ENCODE measurements around the gene SASH1.

The SASH1 gene

DNA sequence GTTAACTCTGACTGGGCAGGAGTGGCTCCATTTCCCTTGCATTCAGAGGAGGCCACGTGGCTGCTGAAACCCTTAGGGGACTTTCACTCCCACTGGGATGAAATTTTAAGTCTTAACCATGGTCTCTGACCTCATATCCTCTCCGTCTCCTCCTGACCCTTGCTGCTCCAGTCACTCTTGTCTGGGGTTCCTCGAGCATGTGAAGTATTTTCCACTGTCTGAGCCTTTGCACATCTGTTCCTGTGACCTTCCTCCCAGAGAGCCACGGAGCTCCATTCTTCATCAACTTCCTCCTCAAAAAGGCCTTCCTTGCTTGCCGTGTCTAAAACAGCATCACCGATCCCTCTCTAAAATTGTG lies 251.2 kb downstream of the SASH1 start:
- Histone ChIP-seq H3K4me1 (ENCODE audit: control insufficient read depth in 5 of 5, insufficient read depth in 5 of 5, low read length in 5 of 5) (peaks cover 7 to 18% (median 14%) of the 10 kb centered on the region in 5 donors), H3K27ac (ENCODE audit: low read depth, low read length) (peak overlapping the region; percentile 38), H3K9ac (ENCODE audit: low read length in 5 of 5) (no peak overlapping the region), H3K9me3 (ENCODE audit: control insufficient read depth in 5 of 5, low read length in 5 of 5) (peaks cover 0 to 2% (median 0%) of the 10 kb centered on the region in 5 donors), H3K4me3 (ENCODE audit: low read depth in 1 of 5, low read length in 5 of 5) (no peak overlapping the region), H3K27me3 (ENCODE audit: control insufficient read depth in 5 of 5, insufficient read depth in 4 of 5, low read length in 5 of 5) (peaks cover 0 to 11% (median 0%) of the 10 kb centered on the region in 5 donors), H3K36me3 (ENCODE audit: control insufficient read depth in 5 of 5, insufficient read depth in 5 of 5, low read length in 5 of 5) (no peaks in the 10 kb centered on the region)

DNA sequence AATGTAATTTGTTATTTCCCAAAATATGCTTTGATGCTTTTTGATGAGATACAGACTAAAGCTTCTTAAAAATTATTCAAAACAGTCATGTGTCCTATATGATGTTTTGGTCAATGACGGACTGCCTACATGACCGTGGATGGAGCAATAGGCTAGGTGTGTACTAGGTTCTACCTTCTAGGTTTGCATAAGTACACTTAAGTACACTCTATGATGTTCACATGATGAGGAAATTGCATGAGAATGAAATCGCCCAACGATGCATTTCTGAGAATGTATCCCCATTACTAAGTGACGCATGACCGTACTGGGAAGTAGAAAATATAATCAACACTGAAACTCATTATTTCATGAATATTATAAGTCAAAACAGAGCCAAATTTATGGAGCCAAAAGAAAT lies 252.9 kb downstream of the SASH1 start:
- H3K4me3 ChIP-seq (ENCODE audit: low read depth in 1 of 5, low read length in 5 of 5) = no peak overlapping the region
- H3K36me3 ChIP-seq (ENCODE audit: control insufficient read depth in 5 of 5, insufficient read depth in 5 of 5, low read length in 5 of 5) = no peaks in the 10 kb centered on the region
- H3K9ac ChIP-seq (ENCODE audit: low read length in 5 of 5) = no peak overlapping the region

DNA sequence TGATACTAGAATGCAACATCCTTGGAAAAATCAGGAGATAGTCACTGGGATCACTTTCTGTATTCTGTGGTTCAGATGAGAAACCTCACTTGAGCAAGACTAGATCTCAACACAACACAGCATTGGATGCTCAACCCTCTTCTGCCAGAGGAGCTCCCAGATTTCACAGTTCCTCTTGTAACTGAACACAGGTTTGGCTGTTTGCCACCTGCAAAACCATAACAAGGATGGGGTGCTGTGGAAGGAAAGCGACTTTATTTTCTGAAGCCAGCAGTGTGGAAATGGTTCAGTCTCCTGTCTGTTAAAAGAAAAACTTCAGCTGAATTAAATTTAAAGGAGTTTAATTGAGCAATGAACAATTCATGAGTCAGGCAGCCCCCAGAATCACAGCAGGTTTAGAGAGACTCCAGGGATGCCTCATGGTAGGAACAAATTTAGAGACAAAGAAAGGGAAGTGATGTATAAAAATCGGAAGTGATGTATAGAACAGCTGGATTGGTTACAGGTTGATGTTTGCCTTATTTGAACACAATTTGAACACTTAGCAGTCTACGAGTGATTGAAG lies 254.3 kb downstream of the SASH1 start:
- H3K27me3 ChIP-seq (ENCODE audit: control insufficient read depth in 5 of 5, insufficient read depth in 4 of 5, low read length in 5 of 5) = peaks cover 0 to 11% (median 0%) of the 10 kb centered on the region in 5 donors
- no peak overlapping the region for H3K4me3 ChIP-seq (ENCODE audit: low read depth in 1 of 5, low read length in 5 of 5)
- no peak overlapping the region for H3K9ac ChIP-seq (ENCODE audit: low read length in 5 of 5)
- H3K4me1 ChIP-seq (ENCODE audit: control insufficient read depth in 5 of 5, insufficient read depth in 5 of 5, low read length in 5 of 5) = peaks cover 7 to 18% (median 15%) of the 10 kb centered on the region in 5 donors
- H3K36me3 ChIP-seq (ENCODE audit: control insufficient read depth in 5 of 5, insufficient read depth in 5 of 5, low read length in 5 of 5) = no peaks in the 10 kb centered on the region
- H3K27ac ChIP-seq (ENCODE audit: low read depth, low read length) = no peak overlapping the region
- H3K9me3 ChIP-seq (ENCODE audit: control insufficient read depth in 5 of 5, low read length in 5 of 5) = no peaks in the 10 kb centered on the region

More for the DNA sequence above, 252.9 kb downstream of the SASH1 start:
- Histone ChIP-seq H3K9me3 (ENCODE audit: control insufficient read depth in 5 of 5, low read length in 5 of 5) (no peaks in the 10 kb centered on the region), H3K4me1 (ENCODE audit: control insufficient read depth in 5 of 5, insufficient read depth in 5 of 5, low read length in 5 of 5) (peaks cover 7 to 18% (median 15%) of the 10 kb centered on the region in 5 donors), H3K27ac (ENCODE audit: low read depth, low read length) (no peak overlapping the region), H3K27me3 (ENCODE audit: control insufficient read depth in 5 of 5, insufficient read depth in 4 of 5, low read length in 5 of 5) (peaks cover 0 to 11% (median 0%) of the 10 kb centered on the region in 5 donors)

DNA sequence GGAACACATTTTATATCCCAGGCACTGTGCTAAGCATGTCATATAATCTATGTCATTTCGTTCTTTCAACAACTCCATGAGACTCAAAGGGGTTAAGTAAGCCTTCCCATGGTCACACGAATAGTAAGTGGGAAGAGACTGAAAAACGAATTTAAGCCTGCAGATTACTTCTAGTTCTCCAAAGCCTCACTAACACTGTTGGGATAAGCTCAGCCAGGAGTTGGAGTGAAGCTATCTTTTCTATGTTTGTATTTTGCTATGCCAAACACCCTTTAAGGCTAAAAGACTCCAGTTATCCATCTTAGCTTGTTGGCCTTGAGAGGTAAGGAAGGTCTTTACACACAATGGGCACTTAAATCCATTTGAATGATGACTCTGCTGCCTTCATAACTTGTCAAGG lies 256.1 kb downstream of the SASH1 start:
- no peak overlapping the region for H3K9ac ChIP-seq (ENCODE audit: low read length in 5 of 5)
- no peak overlapping the region for H3K4me3 ChIP-seq (ENCODE audit: low read depth in 1 of 5, low read length in 5 of 5)
- peaks cover 0 to 11% (median 0%) of the 10 kb centered on the region in 5 donors for H3K27me3 ChIP-seq (ENCODE audit: control insufficient read depth in 5 of 5, insufficient read depth in 4 of 5, low read length in 5 of 5)
- H3K9me3 ChIP-seq (ENCODE audit: control insufficient read depth in 5 of 5, low read length in 5 of 5) = peaks cover 0 to 3% (median 0%) of the 10 kb centered on the region in 5 donors
- H3K36me3 ChIP-seq (ENCODE audit: control insufficient read depth in 5 of 5, insufficient read depth in 5 of 5, low read length in 5 of 5) = no peaks in the 10 kb centered on the region
- H3K4me1 ChIP-seq (ENCODE audit: control insufficient read depth in 5 of 5, insufficient read depth in 5 of 5, low read length in 5 of 5) = peaks cover 2 to 9% (median 7%) of the 10 kb centered on the region in 5 donors
- no peak overlapping the region for H3K27ac ChIP-seq (ENCODE audit: low read depth, low read length)

DNA sequence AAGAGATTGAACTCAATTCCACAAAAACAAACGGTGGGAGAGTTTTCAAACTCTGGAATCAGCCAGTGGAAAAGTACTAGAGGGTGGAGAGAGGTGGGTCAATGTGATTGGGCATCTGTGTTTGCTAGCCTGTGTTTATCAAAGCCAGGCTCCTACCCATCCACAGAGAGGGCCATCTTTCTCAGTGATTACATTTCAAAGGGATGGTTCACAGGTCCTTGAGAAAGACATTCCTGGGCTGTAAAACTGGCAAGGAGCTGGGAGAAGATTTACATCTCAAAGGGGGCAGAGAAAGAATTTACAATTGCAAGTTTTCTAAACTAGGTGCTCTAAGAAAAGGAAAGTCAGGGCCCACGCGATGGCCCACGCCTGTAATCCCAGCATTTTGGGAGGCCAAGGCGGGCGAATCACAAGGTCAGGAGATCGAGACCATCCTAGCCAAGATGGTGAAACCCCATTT lies 257.4 kb downstream of the SASH1 start:
- Histone ChIP-seq H3K27ac (ENCODE audit: low read depth, low read length) (no peak overlapping the region), H3K4me3 (ENCODE audit: low read depth in 1 of 5, low read length in 5 of 5) (no peak overlapping the region), H3K9ac (ENCODE audit: low read length in 5 of 5) (no peak overlapping the region), H3K27me3 (ENCODE audit: control insufficient read depth in 5 of 5, insufficient read depth in 4 of 5, low read length in 5 of 5) (peaks cover 0 to 8% (median 0%) of the 10 kb centered on the region in 5 donors), H3K9me3 (ENCODE audit: control insufficient read depth in 5 of 5, low read length in 5 of 5) (peaks cover 0 to 5% (median 0%) of the 10 kb centered on the region in 5 donors), H3K36me3 (ENCODE audit: control insufficient read depth in 5 of 5, insufficient read depth in 5 of 5, low read length in 5 of 5) (no peaks in the 10 kb centered on the region), H3K4me1 (ENCODE audit: control insufficient read depth in 5 of 5, insufficient read depth in 5 of 5, low read length in 5 of 5) (peaks cover 0 to 4% (median 2%) of the 10 kb centered on the region in 5 donors)
